T follicular helper cell (primary cell): ENCODE measurements around the gene SCAF11.

Source experiments
- DNase-seq: peaks from one replicate; pipeline ENCODE4 v3.0.0-alpha.2; 2020; ENCODE audit warnings: low read depth

SCAF11 gene

DNA sequence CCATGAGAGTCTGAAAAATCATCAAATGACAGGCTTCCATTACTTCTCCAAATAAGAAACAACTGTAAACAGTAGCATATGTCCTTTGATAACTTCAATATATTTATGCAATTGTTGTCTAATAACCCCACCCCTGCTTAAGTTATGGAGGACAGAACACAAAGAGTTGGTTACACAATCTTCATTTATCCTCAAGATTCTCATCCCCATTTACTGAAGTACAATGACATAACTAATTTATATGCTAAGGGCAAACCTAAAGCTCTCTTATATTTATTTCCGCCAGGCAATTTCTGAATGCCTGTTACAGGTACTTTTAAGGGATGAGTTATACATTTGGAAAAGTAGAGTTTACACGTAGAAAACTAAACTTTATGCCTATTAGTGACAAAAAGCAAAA is 12.3 kb downstream of the SCAF11 start:
- DNase-seq: no peak

- no peak for DNase-seq
Measured at GRCh38 chr12:45977620-45978019, 12.8 kb downstream of the SCAF11 start.

DNA sequence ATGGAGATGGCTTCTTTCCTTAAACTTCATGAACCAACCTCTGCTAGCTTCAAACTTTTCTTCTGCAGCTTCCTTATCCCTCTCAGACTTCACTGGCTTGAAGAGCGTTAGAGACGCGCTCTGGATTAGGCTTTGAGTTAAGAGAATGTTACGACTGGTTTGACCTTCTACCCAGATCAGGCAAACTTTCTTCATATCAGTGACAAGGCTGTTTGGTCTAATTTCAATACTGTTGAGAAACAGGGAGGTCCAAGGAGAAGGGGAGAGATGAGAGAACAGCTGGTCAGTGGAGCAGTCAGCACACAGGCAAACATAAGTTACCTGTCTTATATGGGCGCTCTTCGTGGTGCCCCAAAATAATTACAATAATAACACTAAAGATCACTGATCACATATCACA is 14.9 kb downstream of the SCAF11 start:
- no peak for DNase-seq

GRCh38 chr12:45974883-45975282 is 15.5 kb downstream of the SCAF11 start:
- no peak for DNase-seq

DNA sequence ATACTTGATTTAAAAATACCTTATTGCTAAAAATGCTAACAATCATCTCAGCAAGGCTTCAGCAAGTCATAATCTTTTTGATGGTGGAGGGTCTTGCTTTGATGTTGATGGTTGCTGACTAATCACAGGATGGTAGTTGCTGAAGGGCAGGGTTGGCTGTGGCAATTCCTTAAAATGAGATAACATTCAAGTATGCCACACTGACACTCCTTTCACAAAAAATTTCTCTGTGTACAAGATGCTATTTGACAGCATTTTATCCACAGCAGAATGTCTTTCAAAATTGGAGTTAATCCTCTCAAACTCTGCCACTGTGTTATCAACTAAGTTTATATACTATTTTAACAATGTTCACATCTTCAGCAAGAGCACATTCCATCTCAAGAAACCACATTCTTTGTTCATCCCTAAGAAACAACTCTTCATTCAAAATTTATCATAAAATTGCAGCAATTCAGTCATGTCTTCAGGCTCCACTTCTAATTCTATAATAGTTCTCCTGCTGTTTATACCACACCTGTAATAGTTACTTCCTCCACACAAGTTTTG is 16.1 kb downstream of the SCAF11 start:
- DNase-seq: no peak

DNA sequence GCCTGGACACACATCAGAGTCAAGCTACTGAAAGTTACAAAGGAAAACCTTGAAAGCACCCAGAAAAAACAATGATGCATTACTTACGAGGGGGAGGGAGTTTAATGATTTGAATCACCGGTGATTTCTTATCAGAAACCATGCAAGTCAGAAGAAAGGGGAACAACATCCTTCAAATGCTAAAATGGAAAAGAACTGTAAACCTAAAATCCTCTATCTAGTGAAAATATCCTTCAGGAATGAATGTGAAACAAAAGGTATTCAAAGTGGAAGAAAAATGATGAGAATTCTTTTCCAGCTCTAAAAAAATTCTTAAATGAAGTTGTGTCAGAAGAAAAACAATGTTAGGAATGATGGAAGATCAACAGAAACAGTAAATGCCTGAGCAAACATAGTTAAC is 16.8 kb downstream of the SCAF11 start:
- DNase-seq: no peak

- DNase-seq: no peak
Measured at GRCh38 chr12:45970391-45970790, 20.0 kb downstream of the SCAF11 start.

- no peak for DNase-seq
Measured at GRCh38 chr12:45969084-45969483, 21.3 kb downstream of the SCAF11 start.

DNA sequence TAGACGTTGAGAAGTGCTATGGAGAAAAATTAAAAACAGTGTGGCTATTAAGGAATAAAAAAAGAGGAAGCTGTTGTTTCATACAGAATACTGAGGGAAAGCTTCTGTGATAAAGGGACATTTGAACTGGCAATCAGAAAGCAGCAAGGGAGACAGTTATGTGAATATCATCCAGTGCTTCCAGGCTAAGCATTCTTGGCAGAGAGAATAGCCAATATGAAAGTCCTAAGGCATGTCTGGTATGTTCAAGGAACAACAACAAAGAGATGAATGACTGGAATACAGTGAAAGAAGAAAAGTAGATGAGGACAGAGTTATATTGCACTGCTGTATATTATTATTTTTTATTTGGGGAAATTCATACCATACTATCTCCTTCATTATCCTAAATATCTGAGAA is 23.9 kb downstream of the SCAF11 start:
- no peak for DNase-seq

- no peak for DNase-seq
Measured at GRCh38 chr12:45962553-45963325, 27.6 kb downstream of the SCAF11 start.

DNA sequence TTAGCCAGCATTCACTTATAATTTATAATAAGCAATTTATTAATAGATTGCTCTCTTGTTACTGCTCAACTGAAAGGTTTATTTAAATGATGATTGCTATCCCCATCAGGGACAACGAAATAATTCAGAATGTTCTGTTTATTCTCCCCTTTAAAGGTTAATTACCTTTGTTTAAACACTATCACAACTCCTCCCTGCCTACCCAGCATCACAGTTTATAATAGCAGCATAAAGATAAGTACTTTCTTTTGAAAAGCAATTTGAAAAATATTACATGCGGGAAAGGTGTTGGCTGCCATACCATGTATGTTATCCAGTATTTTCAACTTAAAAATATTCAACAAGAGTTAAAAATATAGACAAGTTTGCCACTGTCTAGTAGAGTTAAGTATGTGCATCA is 30.6 kb downstream of the SCAF11 start:
- no peak for DNase-seq

GRCh38 chr12:45959025-45959424 is 31.3 kb downstream of the SCAF11 start:
- DNase-seq: no peak

GRCh38 chr12:45948546-45948945 is 41.8 kb downstream of the SCAF11 start:
- DNase-seq: no peak

GRCh38 chr12:45946435-45946834 is 43.9 kb downstream of the SCAF11 start:
- no peak for DNase-seq

DNA sequence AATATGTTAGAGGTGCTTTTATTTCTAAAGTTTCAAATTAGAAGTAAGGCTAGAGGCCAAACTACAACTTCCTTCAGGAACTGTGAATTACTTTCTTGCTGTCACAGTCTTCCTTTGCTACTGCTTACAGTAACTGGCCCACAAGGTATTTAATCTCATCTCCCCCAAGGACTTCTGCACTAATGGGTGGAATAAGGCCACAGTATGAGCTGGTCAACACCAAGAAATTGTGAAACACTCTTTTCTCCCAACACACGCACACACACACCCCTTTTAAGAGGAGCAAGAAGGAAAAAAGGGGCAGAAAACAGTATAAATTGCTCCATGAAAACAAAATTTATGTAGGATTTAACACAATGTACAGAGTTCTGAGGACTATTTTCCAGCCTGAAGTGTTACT is 45.6 kb downstream of the SCAF11 start:
- DNase-seq: no peak

DNA sequence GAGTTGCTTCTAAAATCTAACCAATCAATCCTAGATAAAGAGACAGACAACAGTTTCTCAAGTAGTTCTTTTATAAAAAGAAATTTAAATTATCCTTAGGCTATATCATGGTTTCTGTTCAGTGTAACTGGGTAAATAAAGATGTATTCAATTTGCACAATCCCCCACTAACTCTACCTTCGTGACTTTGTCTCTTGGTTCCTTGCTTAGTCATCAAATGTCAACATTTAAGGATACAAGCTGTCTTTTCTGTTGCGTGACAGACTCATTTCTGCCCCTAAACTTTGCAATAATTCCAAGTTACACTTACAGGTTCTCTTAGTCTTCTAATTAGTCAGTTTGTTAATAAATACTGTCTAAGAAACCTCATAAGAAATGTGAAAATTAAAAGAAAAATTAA is 50.6 kb downstream of the SCAF11 start:
- no peak for DNase-seq

- DNase-seq: no peak
Measured at GRCh38 chr12:45938566-45938965, 51.8 kb downstream of the SCAF11 start.

- DNase-seq: no peak
Measured at GRCh38 chr12:45934956-45935355, 55.4 kb downstream of the SCAF11 start.

- DNase-seq: no peak
Measured at GRCh38 chr12:45933504-45933903, 56.9 kb downstream of the SCAF11 start.

DNA sequence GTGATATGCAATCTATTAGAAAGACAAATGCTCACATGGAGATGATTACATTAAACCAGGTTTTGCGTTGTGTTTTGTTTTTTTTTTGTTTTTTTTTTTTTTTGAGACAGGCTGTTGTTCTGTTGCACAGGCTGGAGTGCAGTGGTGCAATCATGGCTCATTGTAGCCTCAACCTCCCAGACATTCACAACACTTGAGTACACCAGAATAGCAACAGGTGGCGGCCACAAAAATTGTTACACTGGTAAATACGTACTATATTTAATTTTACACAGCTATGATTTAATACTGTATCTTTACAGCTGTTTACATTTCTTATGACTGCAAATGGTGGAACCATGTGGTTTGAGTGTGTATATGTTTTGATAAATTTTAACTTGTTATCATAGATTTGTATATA is 60.0 kb downstream of the SCAF11 start:
- no peak for DNase-seq

DNA sequence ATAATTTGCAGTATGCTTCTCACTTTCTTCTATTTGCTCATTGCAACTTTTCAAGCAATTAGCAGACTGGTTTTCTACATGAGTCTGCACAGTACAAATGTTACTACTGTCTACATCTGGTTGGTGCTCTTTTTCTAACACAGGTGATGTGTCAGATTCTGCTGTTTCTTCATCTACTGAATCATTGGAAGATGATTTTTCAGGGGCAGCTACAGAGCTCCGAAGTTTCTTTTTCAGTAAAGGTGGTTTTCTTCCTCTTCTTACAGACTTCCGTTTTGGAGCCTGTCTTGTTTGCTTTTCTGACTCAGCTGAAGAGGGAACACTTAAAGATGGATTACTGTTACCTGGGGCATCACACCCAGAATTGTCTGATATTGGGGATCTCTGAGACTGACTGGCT is 62.1 kb downstream of the SCAF11 start:
- DNase-seq: no peak

DNA sequence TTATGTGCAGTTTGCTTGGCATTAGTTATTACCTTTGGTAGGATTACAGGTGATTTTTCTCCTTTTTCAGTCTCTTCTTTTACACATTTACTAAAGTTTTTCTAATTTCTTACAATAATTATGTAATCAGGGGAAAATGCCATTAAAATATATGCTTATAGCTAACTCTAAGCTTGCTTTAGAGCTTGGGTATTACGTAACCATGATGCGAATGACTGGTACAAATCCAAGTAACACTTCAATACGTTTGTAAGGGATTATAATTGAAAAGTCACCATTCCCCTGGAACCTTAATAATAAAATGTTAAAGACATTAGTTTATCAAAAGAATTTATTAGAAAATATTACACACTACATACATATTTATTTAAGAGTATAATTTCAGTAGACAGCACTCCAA is 71.6 kb downstream of the SCAF11 start:
- no peak for DNase-seq

GRCh38 chr12:45915405-45915804 is 75.0 kb downstream of the SCAF11 start:
- no peak for DNase-seq

DNA sequence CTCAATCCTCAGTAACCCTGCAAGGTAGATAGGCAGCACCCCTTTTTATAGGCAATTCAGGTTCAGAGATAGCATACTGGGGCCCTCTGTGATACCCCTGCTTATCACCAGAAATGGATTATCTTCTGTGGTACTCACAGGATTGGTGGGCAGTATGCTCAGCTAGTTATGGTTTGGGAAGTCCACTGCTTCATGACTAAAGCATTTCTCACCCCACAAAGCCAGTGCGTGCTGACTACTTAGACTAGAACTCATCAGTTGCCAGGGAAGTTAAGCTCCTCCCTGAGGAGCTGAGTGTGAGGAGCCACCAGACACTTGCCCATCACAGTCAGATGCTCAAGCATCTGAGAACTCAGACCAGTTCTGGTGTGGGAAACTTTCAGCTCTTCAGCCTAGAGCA is 76.3 kb downstream of the SCAF11 start:
- no peak for DNase-seq
